ENCODE results near the gene MACC1.

The MACC1 gene

DNA sequence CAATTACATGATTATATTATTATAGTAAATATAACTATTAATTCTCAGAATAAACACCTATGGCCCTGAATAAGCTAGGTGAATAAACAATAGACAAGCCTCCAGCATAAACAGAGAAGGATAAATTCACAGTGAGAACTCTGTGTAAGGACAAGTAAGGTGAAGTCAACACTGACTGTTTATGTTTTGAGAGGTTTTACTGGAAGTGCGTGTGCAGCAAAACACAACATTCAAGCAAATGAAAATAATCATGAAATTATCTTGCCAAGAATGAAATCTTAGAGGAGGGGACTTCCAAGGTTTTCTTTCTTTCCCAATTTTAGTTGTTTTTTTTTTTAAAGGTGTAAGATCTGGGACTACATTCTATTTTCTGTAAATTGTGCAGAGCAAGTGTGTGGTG, 112.5 kb downstream of the MACC1 start:
- H3K27ac Mint-ChIP-seq = no peak overlapping the region
- H3K27me3 Mint-ChIP-seq (ENCODE audit: low read depth) = no peaks in the 10 kb centered on the region
- no peak overlapping the region for H3K4me3 Mint-ChIP-seq
- no peaks in the 10 kb centered on the region for H3K4me1 Mint-ChIP-seq (ENCODE audit: low read depth)
- H3K9me3 Mint-ChIP-seq = no peaks in the 10 kb centered on the region
- H3K36me3 Mint-ChIP-seq (ENCODE audit: low read depth) = no peaks in the 10 kb centered on the region
- no peak for DNase-seq (ENCODE audit: low spot score)

DNA sequence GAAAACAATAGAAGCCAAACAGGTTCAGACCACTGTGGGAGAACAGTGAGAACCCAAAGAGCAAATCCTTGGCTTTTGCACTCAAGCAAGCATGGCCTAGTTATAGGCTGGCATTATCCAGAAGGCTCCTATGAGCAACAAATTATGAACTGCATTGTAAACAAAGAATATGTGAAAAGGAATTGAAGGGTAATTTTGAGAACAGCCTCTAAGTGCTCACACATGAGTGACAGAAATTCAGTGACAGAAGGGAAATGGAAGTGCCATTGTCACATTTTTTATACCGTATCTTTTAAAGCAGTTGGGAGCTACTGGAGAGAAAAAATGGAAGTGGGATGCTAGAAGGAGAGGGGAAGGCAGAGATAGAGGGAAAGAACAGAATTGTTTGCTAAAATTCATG, 114.2 kb downstream of the MACC1 start:
- no peaks in the 10 kb centered on the region for H3K27me3 Mint-ChIP-seq (ENCODE audit: low read depth)
- DNase-seq (ENCODE audit: low spot score) = no peak
- H3K27ac Mint-ChIP-seq = no peak overlapping the region
- no peaks in the 10 kb centered on the region for H3K36me3 Mint-ChIP-seq (ENCODE audit: low read depth)
- H3K9me3 Mint-ChIP-seq = no peaks in the 10 kb centered on the region
- no peak overlapping the region for H3K4me3 Mint-ChIP-seq
- H3K4me1 Mint-ChIP-seq (ENCODE audit: low read depth) = no peaks in the 10 kb centered on the region

DNA sequence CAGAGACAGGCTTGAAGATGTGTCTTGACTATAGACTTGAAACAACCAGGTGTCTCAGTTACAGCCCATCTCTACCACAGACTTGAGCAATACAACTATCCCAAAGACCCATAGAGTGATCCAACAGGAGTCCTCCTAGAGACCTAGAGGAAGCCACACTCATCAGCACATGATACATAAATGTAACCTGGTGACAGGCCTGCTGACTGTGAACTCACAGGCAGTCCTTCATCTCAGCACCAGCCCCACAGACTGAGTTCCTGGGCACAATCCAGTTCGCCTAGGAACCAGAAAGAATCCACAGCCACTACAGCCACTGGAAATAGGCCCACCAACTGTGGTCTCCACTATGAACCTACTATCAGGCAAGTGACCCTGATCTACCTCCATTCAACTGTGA, 121.3 kb downstream of the MACC1 start:
- Mint-ChIP-seq H3K27ac (no peak overlapping the region), H3K27me3 (ENCODE audit: low read depth) (no peaks in the 10 kb centered on the region), H3K4me1 (ENCODE audit: low read depth) (no peaks in the 10 kb centered on the region), H3K9me3 (peaks cover 25% of the 10 kb centered on the region), H3K4me3 (no peak overlapping the region), H3K36me3 (ENCODE audit: low read depth) (no peaks in the 10 kb centered on the region)
- no peak for DNase-seq (ENCODE audit: low spot score)

DNA sequence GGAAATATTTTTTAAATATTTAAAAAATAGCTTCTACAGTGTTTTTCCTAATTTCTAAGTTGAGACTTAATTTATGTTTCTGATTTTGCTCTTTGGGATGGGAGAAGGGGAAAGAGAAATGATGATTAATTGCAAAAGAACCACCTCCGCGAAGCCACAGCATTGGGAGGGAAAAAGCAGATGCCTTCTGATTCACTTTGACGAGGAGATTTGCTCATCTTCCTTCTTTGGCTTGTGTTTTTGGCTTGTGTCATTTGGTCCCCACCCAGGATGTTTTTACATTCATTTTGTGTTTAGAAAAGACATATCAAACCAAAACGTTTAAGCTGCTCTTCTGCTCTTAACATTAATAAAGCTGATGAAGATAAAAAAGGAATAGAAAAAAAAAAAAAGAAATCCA, 121.7 kb downstream of the MACC1 start:
- Mint-ChIP-seq H3K27me3 (ENCODE audit: low read depth) (no peaks in the 10 kb centered on the region), H3K9me3 (peaks cover 25% of the 10 kb centered on the region), H3K27ac (no peak overlapping the region), H3K36me3 (ENCODE audit: low read depth) (no peaks in the 10 kb centered on the region), H3K4me3 (no peak overlapping the region), H3K4me1 (ENCODE audit: low read depth) (no peaks in the 10 kb centered on the region)
- DNase-seq (ENCODE audit: low spot score) = no peak

DNA sequence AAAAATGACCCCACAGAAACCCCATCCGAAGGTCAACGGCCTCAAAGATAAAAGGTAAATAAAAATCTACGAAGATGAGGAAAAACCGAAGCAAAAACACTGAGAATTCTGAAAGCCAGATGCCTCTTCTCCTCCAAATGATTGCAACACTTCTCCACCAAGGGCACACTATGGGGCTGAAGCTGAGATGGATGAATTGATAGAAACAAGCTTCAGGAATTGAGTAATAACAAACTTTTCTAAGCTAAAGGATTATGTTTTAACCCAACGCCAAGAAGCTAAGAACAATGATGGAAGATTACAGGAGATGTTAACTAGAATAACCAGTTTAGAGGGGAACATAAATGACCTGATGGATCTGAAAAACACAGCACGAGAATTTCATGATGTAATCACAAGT, 127.8 kb downstream of the MACC1 start:
- Mint-ChIP-seq H3K27me3 (ENCODE audit: low read depth) (no peaks in the 10 kb centered on the region), H3K36me3 (ENCODE audit: low read depth) (no peaks in the 10 kb centered on the region), H3K9me3 (peaks cover 14% of the 10 kb centered on the region)

DNA sequence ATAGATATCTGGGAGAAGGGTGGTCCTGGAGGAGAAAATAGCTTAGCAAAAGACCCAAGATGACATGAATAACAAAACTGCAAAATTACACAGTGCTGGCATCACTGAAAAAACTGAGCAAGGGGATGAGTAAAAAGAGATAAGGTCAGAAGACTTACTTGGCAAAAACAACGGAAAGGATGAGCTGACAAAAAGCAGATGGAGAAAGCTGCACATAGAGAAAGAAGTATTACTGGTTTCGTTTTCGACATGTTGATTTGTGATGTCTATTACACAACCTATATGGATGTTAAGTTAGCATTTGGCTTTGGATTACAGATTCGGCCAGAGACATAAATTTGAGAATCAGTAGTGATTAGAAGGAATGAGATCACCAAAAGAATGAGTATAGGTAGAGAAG, 132.1 kb downstream of the MACC1 start:
- Mint-ChIP-seq H3K27me3 (ENCODE audit: low read depth) (no peaks in the 10 kb centered on the region), H3K36me3 (ENCODE audit: low read depth) (no peaks in the 10 kb centered on the region), H3K4me3 (no peak overlapping the region), H3K27ac (no peak overlapping the region), H3K9me3 (no peaks in the 10 kb centered on the region), H3K4me1 (ENCODE audit: low read depth) (no peaks in the 10 kb centered on the region)
- no peak for DNase-seq (ENCODE audit: low spot score)

More for the DNA sequence above, 127.8 kb downstream of the MACC1 start:
- Mint-ChIP-seq H3K4me1 (ENCODE audit: low read depth) (no peaks in the 10 kb centered on the region), H3K27ac (no peak overlapping the region), H3K4me3 (no peak overlapping the region)
- DNase-seq (ENCODE audit: low spot score) = no peak
